Esophagus squamous epithelium (tissue), 4 donors: ENCODE data around the gene ZNF770.

ENCODE experiments used
- CTCF ChIP-seq, 6 experiments: fragments of 450-650 bp in 4 of 6; fragments of 200-600 bp in 2 of 6; sonication (generic) in 2 of 6; IDR thresholded peaks; one replicate each; pipeline ENCODE4 v1.5.1; 2016 to 2019; ENCODE audit warnings: antibody characterized with exemption in 6 of 6, mild to moderate bottlenecking in 4 of 6, moderate library complexity in 4 of 6
- POLR2A ChIP-seq, 4 donors: fragments of 450-650 bp; IDR thresholded peaks; one replicate each; pipeline ENCODE4 v1.6.1; 2017; ENCODE audit warnings: antibody characterized with exemption in 4 of 4, mild to moderate bottlenecking in 4 of 4, moderate library complexity in 3 of 4

- TF ChIP-seq POLR2A (IDR thresholded peaks at IDR 0.05) (peak in 3 of 4 donors; percentile 62 to 88 (median 76)), CTCF (IDR thresholded peaks at IDR 0.05) (peak in 2 of 6 experiments; percentile 32 to 50)
Measured at GRCh38 chr15:34988027-34988902, at the start of gene ZNF770.
